MG63 (cell line): ENCODE measurements around the gene GNAT2. TPM values are rescaled to one million over a fixed set of nuclear protein-coding genes. Genes with fewer than 3 reads are reported as not detected.

Source experiments
- DNase-seq: peaks from one replicate; pipeline ENCODE4 v3.0.0-alpha.2; 2020
- H3K27me3 ChIP-seq: fragments of 250-450 bp; sonication (Bioruptor Pico); 2 replicates; pipeline ENCODE4 v1.5.1; 2020; ENCODE audit warnings: mild to moderate bottlenecking, moderate library complexity
- H3K36me3 ChIP-seq: fragments of 250-450 bp; sonication (Bioruptor Pico); 2 replicates; pipeline ENCODE4 v1.5.1; 2020; ENCODE audit warnings: mild to moderate bottlenecking, moderate library complexity
- H3K4me3 ChIP-seq: fragments of 250-450 bp; sonication (Bioruptor Pico); 2 replicates; pipeline ENCODE4 v1.5.1; 2020; ENCODE audit warnings: mild to moderate bottlenecking, moderate library complexity
- H3K9me3 ChIP-seq: fragments of 250-450 bp; sonication (Bioruptor Pico); 2 replicates; pipeline ENCODE4 v1.5.1; 2020; ENCODE audit warnings: mild to moderate bottlenecking, moderate library complexity
- total RNA-seq: library from RNA; depleted of rRNA; stranded (reverse); fragments of >200 nt; shearing (Covaris generic); gene quantifications from 2 replicates; pipeline ENCODE4 v1.2.3, GENCODE V29; 2014; ENCODE audit warnings: low replicate concordance

The GNAT2 gene
- total RNA-seq, 1 experiment from 2014 or later = 0.10 TPM

GRCh38 chr1:109622895-109623294, 3.5 kb upstream of the GNAT2 start:
- no peak for DNase-seq
- Histone ChIP-seq H3K27me3 (no peaks in the 10 kb centered on the region), H3K9me3 (no peaks in the 10 kb centered on the region), H3K4me3 (no peak overlapping the region), H3K36me3 (peaks cover 50% of the 10 kb centered on the region)

- H3K4me3 ChIP-seq = no peak overlapping the region; the same call in 1 of the 2 replicates
Measured at GRCh38 chr1:109622137-109622892, 2.9 kb upstream of the GNAT2 start.

GRCh38 chr1:109621379-109622136, 2.1 kb upstream of the GNAT2 start:
- H3K27me3 ChIP-seq = no peaks in the 10 kb centered on the region
- DNase-seq = no peak
- H3K9me3 ChIP-seq = no peaks in the 10 kb centered on the region
- H3K4me3 ChIP-seq = peak overlapping the region; percentile 90
- H3K36me3 ChIP-seq = peaks cover 37% of the 10 kb centered on the region

More at GRCh38 chr1:109622137-109622892, 2.9 kb upstream of the GNAT2 start:
- H3K36me3 ChIP-seq = peaks cover 44% of the 10 kb centered on the region
- no peaks in the 10 kb centered on the region for H3K27me3 ChIP-seq
- DNase-seq = no peak
- H3K9me3 ChIP-seq = no peaks in the 10 kb centered on the region

GRCh38 chr1:109620841-109621286, 1.4 kb upstream of the GNAT2 start:
- Histone ChIP-seq H3K27me3 (no peaks in the 10 kb centered on the region), H3K9me3 (no peaks in the 10 kb centered on the region), H3K36me3 (peaks cover 30% of the 10 kb centered on the region), H3K4me3 (peak overlapping the region; percentile 90)
- DNase-seq = peak; percentile 100

GRCh38 chr1:109620401-109620791, 980 bp upstream of the GNAT2 start:
- peaks cover 25% of the 10 kb centered on the region for H3K36me3 ChIP-seq
- H3K9me3 ChIP-seq = no peaks in the 10 kb centered on the region
- H3K4me3 ChIP-seq = peak overlapping the region; percentile 90
- DNase-seq = peak; percentile 75
- H3K27me3 ChIP-seq = no peaks in the 10 kb centered on the region

- Histone ChIP-seq H3K36me3 (peaks cover 20% of the 10 kb centered on the region), H3K27me3 (no peaks in the 10 kb centered on the region), H3K4me3 (peak overlapping the region; percentile 90), H3K9me3 (no peaks in the 10 kb centered on the region)
- no peak for DNase-seq
Measured at GRCh38 chr1:109618661-109619575, 498 bp downstream of the GNAT2 start.

- no peaks in the 10 kb centered on the region for H3K9me3 ChIP-seq
Measured at GRCh38 chr1:109617291-109617801, 2.1 kb downstream of the GNAT2 start.

GRCh38 chr1:109616391-109616790, 3.0 kb downstream of the GNAT2 start:
- H3K4me3 ChIP-seq = no peak overlapping the region
- no peaks in the 10 kb centered on the region for H3K9me3 ChIP-seq
- H3K36me3 ChIP-seq = peaks cover 9% of the 10 kb centered on the region
- no peak for DNase-seq
- H3K27me3 ChIP-seq = no peaks in the 10 kb centered on the region

More at GRCh38 chr1:109617291-109617801, 2.1 kb downstream of the GNAT2 start:
- peak; percentile 71 for DNase-seq
- peaks cover 13% of the 10 kb centered on the region for H3K36me3 ChIP-seq
- no peaks in the 10 kb centered on the region for H3K27me3 ChIP-seq
- H3K4me3 ChIP-seq = no peak overlapping the region

- H3K9me3 ChIP-seq = no peaks in the 10 kb centered on the region
- no peaks in the 10 kb centered on the region for H3K27me3 ChIP-seq
- H3K36me3 ChIP-seq = peaks cover 6% of the 10 kb centered on the region
- DNase-seq = no peak
- no peak overlapping the region for H3K4me3 ChIP-seq
Measured at GRCh38 chr1:109615879-109616278, 3.5 kb downstream of the GNAT2 start.

- Histone ChIP-seq H3K36me3 (no peaks in the 10 kb centered on the region), H3K27me3 (no peaks in the 10 kb centered on the region), H3K9me3 (no peaks in the 10 kb centered on the region), H3K4me3 (no peak overlapping the region)
- no peak for DNase-seq
Measured at GRCh38 chr1:109613361-109614147, 5.9 kb downstream of the GNAT2 start.

- no peak for DNase-seq
- Histone ChIP-seq H3K36me3 (peaks cover 3% of the 10 kb centered on the region), H3K9me3 (no peaks in the 10 kb centered on the region)
Measured at GRCh38 chr1:109611308-109611990, 8.0 kb downstream of the GNAT2 start.

GRCh38 chr1:109610609-109611307, 8.7 kb downstream of the GNAT2 start:
- no peaks in the 10 kb centered on the region for H3K9me3 ChIP-seq
- no peak overlapping the region for H3K4me3 ChIP-seq
- no peaks in the 10 kb centered on the region for H3K27me3 ChIP-seq
- DNase-seq = no peak
- peaks cover 5% of the 10 kb centered on the region for H3K36me3 ChIP-seq

More at GRCh38 chr1:109611308-109611990, 8.0 kb downstream of the GNAT2 start:
- Histone ChIP-seq H3K27me3 (no peaks in the 10 kb centered on the region), H3K4me3 (no peak overlapping the region)

- H3K4me3 ChIP-seq = no peak overlapping the region
- no peak for DNase-seq
- H3K27me3 ChIP-seq = no peaks in the 10 kb centered on the region
- H3K36me3 ChIP-seq = peaks cover 14% of the 10 kb centered on the region
- no peaks in the 10 kb centered on the region for H3K9me3 ChIP-seq
Measured at GRCh38 chr1:109609881-109610280, 9.5 kb downstream of the GNAT2 start.

- H3K4me3 ChIP-seq = no peak overlapping the region
- DNase-seq = no peak
- no peaks in the 10 kb centered on the region for H3K27me3 ChIP-seq
- H3K36me3 ChIP-seq = peaks cover 44% of the 10 kb centered on the region
- H3K9me3 ChIP-seq = no peaks in the 10 kb centered on the region
Measured at GRCh38 chr1:109605381-109605780, 14.0 kb downstream of the GNAT2 start.

GRCh38 chr1:109603229-109603628, 16.2 kb downstream of the GNAT2 start:
- H3K9me3 ChIP-seq = no peaks in the 10 kb centered on the region
- H3K4me3 ChIP-seq = no peak overlapping the region
- no peaks in the 10 kb centered on the region for H3K27me3 ChIP-seq
- peaks cover 55% of the 10 kb centered on the region for H3K36me3 ChIP-seq
- DNase-seq = no peak
